HL-60 (cell line): Measurements from ENCODE around the gene CFAP20DC.

ENCODE experiments used
- DNase-seq, 2 experiments: peaks; one replicate each; pipeline ENCODE4 v3.0.0-alpha.2; 2010 to 2020; ENCODE audit warnings: low read depth in 1 of 2, low spot score in 1 of 2
- H3K27ac ChIP-seq: fragments of 250-450 bp; sonication (Bioruptor Pico); replicated peaks from 2 replicates; pipeline ENCODE4 v1.5.1; 2020; ENCODE audit warnings: mild to moderate bottlenecking, moderate library complexity
- H3K27me3 ChIP-seq: fragments of 250-450 bp; sonication (Bioruptor Pico); 2 replicates; pipeline ENCODE4 v1.5.1; 2021; ENCODE audit warnings: mild to moderate bottlenecking, moderate library complexity; ENCODE audit not compliant: insufficient read depth, poor library complexity, severe bottlenecking
- H3K4me3 ChIP-seq: replicated peaks from 2 replicates; pipeline ENCODE4 v1.5.1; 2011; ENCODE audit warnings: mild to moderate bottlenecking, control low read depth, low read length; ENCODE audit not compliant: insufficient read depth
- GABPA ChIP-seq: IDR thresholded peaks from 2 replicates; pipeline ENCODE4 v1.6.1; 2012; ENCODE audit warnings: low read depth
- POLR2AphosphoS5 ChIP-seq: IDR thresholded peaks from 2 replicates; pipeline ENCODE4 v1.6.1; 2012; ENCODE audit warnings: low read depth
- SPI1 ChIP-seq: IDR thresholded peaks from 2 replicates; pipeline ENCODE4 v1.6.1; 2012; ENCODE audit warnings: low read depth, mild to moderate bottlenecking, borderline replicate concordance
- TF ChIP-seq, protein P1 (sequence below): IDR thresholded peaks from 2 replicates; pipeline ENCODE4 v1.6.1; 2012; ENCODE audit warnings: low read depth; ENCODE audit not compliant: insufficient replicate concordance
- TF ChIP-seq, protein P2 (sequence below): IDR thresholded peaks from one replicate; pipeline ENCODE4 v1.5.1; 2011; ENCODE audit warnings: low read length, control low read depth, inconsistent platforms; ENCODE audit not compliant: insufficient read depth

CFAP20DC gene

DNA sequence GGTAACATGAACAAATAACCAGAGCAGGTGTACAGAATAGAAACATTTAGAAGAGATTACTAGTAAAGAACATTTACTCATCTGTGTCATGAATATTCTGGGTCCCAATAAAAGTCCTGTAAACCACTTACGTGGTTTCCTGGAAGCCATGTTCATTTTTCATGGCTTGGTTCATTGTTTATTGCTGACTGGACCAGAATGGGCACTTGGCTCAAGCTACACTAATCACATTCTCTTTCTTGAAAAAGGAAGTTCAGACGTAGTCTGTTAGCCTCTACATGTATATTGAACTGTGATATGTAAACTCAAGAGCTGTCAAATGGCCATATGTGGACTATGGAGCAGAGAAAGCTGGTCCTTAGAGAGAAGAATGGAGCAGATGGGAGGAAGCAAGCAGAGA, 244.9 kb downstream of the CFAP20DC start:
- Histone ChIP-seq H3K4me3 (no peak overlapping the region), H3K27ac (no peak overlapping the region), H3K27me3 (no peaks in the 10 kb centered on the region)
- TF ChIP-seq GABPA (no peak), SPI1 (no peak), POLR2AphosphoS5 (no peak)
- TF ChIP-seq, protein P1, sequence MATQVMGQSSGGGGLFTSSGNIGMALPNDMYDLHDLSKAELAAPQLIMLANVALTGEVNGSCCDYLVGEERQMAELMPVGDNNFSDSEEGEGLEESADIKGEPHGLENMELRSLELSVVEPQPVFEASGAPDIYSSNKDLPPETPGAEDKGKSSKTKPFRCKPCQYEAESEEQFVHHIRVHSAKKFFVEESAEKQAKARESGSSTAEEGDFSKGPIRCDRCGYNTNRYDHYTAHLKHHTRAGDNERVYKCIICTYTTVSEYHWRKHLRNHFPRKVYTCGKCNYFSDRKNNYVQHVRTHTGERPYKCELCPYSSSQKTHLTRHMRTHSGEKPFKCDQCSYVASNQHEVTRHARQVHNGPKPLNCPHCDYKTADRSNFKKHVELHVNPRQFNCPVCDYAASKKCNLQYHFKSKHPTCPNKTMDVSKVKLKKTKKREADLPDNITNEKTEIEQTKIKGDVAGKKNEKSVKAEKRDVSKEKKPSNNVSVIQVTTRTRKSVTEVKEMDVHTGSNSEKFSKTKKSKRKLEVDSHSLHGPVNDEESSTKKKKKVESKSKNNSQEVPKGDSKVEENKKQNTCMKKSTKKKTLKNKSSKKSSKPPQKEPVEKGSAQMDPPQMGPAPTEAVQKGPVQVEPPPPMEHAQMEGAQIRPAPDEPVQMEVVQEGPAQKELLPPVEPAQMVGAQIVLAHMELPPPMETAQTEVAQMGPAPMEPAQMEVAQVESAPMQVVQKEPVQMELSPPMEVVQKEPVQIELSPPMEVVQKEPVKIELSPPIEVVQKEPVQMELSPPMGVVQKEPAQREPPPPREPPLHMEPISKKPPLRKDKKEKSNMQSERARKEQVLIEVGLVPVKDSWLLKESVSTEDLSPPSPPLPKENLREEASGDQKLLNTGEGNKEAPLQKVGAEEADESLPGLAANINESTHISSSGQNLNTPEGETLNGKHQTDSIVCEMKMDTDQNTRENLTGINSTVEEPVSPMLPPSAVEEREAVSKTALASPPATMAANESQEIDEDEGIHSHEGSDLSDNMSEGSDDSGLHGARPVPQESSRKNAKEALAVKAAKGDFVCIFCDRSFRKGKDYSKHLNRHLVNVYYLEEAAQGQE = no peak
- TF ChIP-seq, protein P2, sequence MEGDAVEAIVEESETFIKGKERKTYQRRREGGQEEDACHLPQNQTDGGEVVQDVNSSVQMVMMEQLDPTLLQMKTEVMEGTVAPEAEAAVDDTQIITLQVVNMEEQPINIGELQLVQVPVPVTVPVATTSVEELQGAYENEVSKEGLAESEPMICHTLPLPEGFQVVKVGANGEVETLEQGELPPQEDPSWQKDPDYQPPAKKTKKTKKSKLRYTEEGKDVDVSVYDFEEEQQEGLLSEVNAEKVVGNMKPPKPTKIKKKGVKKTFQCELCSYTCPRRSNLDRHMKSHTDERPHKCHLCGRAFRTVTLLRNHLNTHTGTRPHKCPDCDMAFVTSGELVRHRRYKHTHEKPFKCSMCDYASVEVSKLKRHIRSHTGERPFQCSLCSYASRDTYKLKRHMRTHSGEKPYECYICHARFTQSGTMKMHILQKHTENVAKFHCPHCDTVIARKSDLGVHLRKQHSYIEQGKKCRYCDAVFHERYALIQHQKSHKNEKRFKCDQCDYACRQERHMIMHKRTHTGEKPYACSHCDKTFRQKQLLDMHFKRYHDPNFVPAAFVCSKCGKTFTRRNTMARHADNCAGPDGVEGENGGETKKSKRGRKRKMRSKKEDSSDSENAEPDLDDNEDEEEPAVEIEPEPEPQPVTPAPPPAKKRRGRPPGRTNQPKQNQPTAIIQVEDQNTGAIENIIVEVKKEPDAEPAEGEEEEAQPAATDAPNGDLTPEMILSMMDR = no peak
- no peak for DNase-seq

DNA sequence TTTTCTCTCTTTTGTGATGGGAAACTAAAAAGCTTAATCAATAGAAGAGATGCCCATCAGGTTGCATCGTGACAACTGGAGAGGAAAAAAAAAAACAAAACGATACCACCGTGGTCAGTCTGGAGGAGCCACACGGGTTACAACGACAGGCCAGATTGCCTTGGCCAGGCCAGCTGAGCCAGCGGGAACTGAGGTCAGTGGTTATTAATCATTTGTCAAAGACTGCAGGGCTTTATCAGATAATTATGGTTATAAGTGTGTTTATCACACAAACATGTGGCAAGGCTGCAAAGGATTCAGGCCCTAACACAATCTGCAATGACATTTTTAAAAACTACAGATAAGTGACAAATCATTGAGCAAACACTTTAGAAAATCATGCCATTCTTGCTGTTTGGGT, 248.3 kb downstream of the CFAP20DC start:
- no peak overlapping the region for H3K4me3 ChIP-seq
- DNase-seq = no peak
- no peak for TF ChIP-seq GABPA
- TF ChIP-seq POLR2AphosphoS5 = no peak
- TF ChIP-seq, protein P1 = no peak
- TF ChIP-seq, protein P2 = no peak
- TF ChIP-seq SPI1 = no peak
- H3K27ac ChIP-seq = no peak overlapping the region
- peaks cover 2% of the 10 kb centered on the region for H3K27me3 ChIP-seq

DNA sequence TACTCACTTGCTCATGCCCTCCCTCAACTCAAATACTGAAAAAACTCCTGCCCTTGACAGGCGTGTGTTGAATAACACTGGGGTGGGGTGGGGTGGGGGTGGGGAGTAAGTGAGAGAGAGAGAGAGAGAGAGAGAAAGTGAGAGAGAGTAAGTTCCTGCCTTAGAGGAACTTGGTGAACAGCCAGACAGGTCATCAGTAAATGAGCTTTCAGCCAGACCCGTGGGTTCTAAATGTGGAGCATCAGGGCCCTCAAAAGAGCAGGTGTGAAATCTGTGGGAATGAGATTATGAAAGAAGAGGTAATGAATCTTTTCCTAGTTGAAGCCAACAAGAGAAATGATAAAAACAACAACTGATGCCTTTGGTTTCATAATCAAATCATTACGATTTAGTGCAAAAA, 248.9 kb downstream of the CFAP20DC start:
- TF ChIP-seq, protein P2 = no peak
- no peak for TF ChIP-seq GABPA
- TF ChIP-seq SPI1 = no peak
- no peak for TF ChIP-seq POLR2AphosphoS5
- TF ChIP-seq, protein P1 = no peak
- H3K27ac ChIP-seq = no peak overlapping the region
- H3K4me3 ChIP-seq = no peak overlapping the region
- peaks cover 2% of the 10 kb centered on the region for H3K27me3 ChIP-seq
- DNase-seq = no peak
